ENCODE data around the gene SNX13.

The SNX13 gene

DNA sequence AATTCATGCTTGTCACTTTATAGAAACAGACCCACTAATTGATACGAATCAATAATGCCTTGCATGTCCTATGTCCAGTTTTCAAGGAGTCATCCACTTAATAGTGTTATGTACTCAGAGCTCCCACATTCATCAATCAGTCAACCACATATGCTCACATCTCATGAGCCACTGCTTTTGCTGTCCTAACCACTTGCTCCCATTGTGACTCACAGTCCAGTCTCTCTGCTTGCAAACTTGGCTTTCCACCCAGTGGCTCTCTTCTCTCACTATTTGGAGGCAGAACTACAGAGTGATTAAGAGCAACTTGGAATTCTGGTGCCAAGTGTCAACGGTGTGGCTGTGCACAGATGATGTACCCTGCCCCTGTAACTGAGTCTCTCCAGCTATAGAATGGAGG lies 166.0 kb downstream of the SNX13 start:
- Histone ChIP-seq H3K27ac (ENCODE audit: low read depth, low read length) (no peak overlapping the region), H3K4me1 (ENCODE audit: control insufficient read depth in 5 of 5, insufficient read depth in 5 of 5, low read length in 5 of 5) (no peaks in the 10 kb centered on the region), H3K36me3 (ENCODE audit: control insufficient read depth in 5 of 5, insufficient read depth in 5 of 5, low read length in 5 of 5) (no peaks in the 10 kb centered on the region), H3K27me3 (ENCODE audit: control insufficient read depth in 5 of 5, insufficient read depth in 4 of 5, low read length in 5 of 5) (no peaks in the 10 kb centered on the region), H3K4me3 (ENCODE audit: low read depth in 1 of 5, low read length in 5 of 5) (no peak overlapping the region), H3K9ac (ENCODE audit: low read length in 5 of 5) (no peak overlapping the region), H3K9me3 (ENCODE audit: control insufficient read depth in 5 of 5, low read length in 5 of 5) (no peaks in the 10 kb centered on the region)

DNA sequence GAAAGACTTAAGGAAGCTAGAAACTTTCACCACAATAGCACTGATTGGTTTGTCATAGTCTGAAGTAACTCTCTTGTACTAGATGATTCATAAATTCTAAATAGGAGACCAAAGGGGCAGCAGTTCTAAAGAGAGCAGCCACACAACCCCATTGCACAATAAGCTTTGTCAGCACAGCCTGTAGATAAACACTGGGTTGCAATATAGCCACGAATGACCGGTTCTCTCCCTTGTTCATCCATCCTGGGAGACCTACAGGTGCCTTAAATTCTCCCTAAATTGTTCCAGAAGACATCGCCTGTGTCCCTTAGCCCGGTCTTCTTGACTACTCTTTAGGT lies 167.0 kb downstream of the SNX13 start:
- Histone ChIP-seq H3K36me3 (ENCODE audit: control insufficient read depth in 5 of 5, insufficient read depth in 5 of 5, low read length in 5 of 5) (no peaks in the 10 kb centered on the region), H3K4me3 (ENCODE audit: low read depth in 1 of 5, low read length in 5 of 5) (no peak overlapping the region), H3K9me3 (ENCODE audit: control insufficient read depth in 5 of 5, low read length in 5 of 5) (no peaks in the 10 kb centered on the region), H3K4me1 (ENCODE audit: control insufficient read depth in 5 of 5, insufficient read depth in 5 of 5, low read length in 5 of 5) (no peaks in the 10 kb centered on the region), H3K27me3 (ENCODE audit: control insufficient read depth in 5 of 5, insufficient read depth in 4 of 5, low read length in 5 of 5) (no peaks in the 10 kb centered on the region), H3K27ac (ENCODE audit: low read depth, low read length) (no peak overlapping the region), H3K9ac (ENCODE audit: low read length in 5 of 5) (no peak overlapping the region)

- H3K27ac ChIP-seq (ENCODE audit: low read depth, low read length): no peak overlapping the region
- no peaks in the 10 kb centered on the region for H3K9me3 ChIP-seq (ENCODE audit: control insufficient read depth in 5 of 5, low read length in 5 of 5)
- H3K36me3 ChIP-seq (ENCODE audit: control insufficient read depth in 5 of 5, insufficient read depth in 5 of 5, low read length in 5 of 5): no peaks in the 10 kb centered on the region
- no peak overlapping the region for H3K9ac ChIP-seq (ENCODE audit: low read length in 5 of 5)
- no peaks in the 10 kb centered on the region for H3K4me1 ChIP-seq (ENCODE audit: control insufficient read depth in 5 of 5, insufficient read depth in 5 of 5, low read length in 5 of 5)
- no peak overlapping the region for H3K4me3 ChIP-seq (ENCODE audit: low read depth in 1 of 5, low read length in 5 of 5)
- H3K27me3 ChIP-seq (ENCODE audit: control insufficient read depth in 5 of 5, insufficient read depth in 4 of 5, low read length in 5 of 5): no peaks in the 10 kb centered on the region
These were observed 167.6 kb downstream of the SNX13 start for GRCh38 chr7:17772581-17773288.

- H3K4me1 ChIP-seq (ENCODE audit: control insufficient read depth in 5 of 5, insufficient read depth in 5 of 5, low read length in 5 of 5): no peaks in the 10 kb centered on the region
- H3K27me3 ChIP-seq (ENCODE audit: control insufficient read depth in 5 of 5, insufficient read depth in 4 of 5, low read length in 5 of 5): no peaks in the 10 kb centered on the region
- no peak overlapping the region for H3K4me3 ChIP-seq (ENCODE audit: low read depth in 1 of 5, low read length in 5 of 5)
- no peak overlapping the region for H3K27ac ChIP-seq (ENCODE audit: low read depth, low read length)
- no peak overlapping the region for H3K9ac ChIP-seq (ENCODE audit: low read length in 5 of 5)
- no peaks in the 10 kb centered on the region for H3K36me3 ChIP-seq (ENCODE audit: control insufficient read depth in 5 of 5, insufficient read depth in 5 of 5, low read length in 5 of 5)
- H3K9me3 ChIP-seq (ENCODE audit: control insufficient read depth in 5 of 5, low read length in 5 of 5): no peaks in the 10 kb centered on the region
These were observed 168.3 kb downstream of the SNX13 start for GRCh38 chr7:17771901-17772408.

DNA sequence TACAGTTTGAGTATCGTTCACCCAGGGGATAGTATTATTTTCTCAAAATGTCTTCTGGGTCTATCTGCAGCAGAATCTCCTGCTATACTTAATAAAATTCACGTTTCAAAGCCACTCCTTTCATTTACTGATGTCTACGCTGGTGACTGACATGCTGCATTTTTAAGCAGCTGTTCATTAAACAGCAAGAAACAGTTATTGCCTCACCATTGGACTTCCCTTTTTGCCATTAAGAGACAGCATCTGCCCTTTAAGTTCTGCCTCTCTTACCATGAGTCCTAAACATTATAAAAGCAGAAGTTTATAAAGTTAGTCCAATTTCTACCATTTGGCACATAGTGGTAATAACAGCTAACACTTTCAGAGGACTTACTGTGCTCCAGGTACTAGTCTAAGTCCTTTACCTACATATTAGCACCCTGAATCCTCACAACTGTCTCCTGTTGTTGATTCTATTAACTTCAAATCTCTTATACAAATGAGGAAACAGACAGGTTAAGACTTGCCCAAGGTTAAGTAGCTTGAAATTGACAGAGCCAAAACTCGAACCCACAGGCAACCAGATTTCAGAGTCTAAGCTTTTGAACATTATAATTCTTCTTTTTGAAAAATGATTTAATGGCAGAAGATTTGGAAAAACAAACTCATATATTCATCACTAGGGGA lies 169.5 kb downstream of the SNX13 start:
- no peaks in the 10 kb centered on the region for H3K4me1 ChIP-seq (ENCODE audit: control insufficient read depth in 5 of 5, insufficient read depth in 5 of 5, low read length in 5 of 5)
- H3K9ac ChIP-seq (ENCODE audit: low read length in 5 of 5): no peak overlapping the region
- no peaks in the 10 kb centered on the region for H3K9me3 ChIP-seq (ENCODE audit: control insufficient read depth in 5 of 5, low read length in 5 of 5)
- H3K27me3 ChIP-seq (ENCODE audit: control insufficient read depth in 5 of 5, insufficient read depth in 4 of 5, low read length in 5 of 5): no peaks in the 10 kb centered on the region
- H3K4me3 ChIP-seq (ENCODE audit: low read depth in 1 of 5, low read length in 5 of 5): no peak overlapping the region
- H3K27ac ChIP-seq (ENCODE audit: low read depth, low read length): no peak overlapping the region
- H3K36me3 ChIP-seq (ENCODE audit: control insufficient read depth in 5 of 5, insufficient read depth in 5 of 5, low read length in 5 of 5): no peaks in the 10 kb centered on the region

- H3K36me3 ChIP-seq (ENCODE audit: control insufficient read depth in 5 of 5, insufficient read depth in 5 of 5, low read length in 5 of 5): no peaks in the 10 kb centered on the region
- no peaks in the 10 kb centered on the region for H3K4me1 ChIP-seq (ENCODE audit: control insufficient read depth in 5 of 5, insufficient read depth in 5 of 5, low read length in 5 of 5)
- H3K9me3 ChIP-seq (ENCODE audit: control insufficient read depth in 5 of 5, low read length in 5 of 5): no peaks in the 10 kb centered on the region
- H3K4me3 ChIP-seq (ENCODE audit: low read depth in 1 of 5, low read length in 5 of 5): no peak overlapping the region
- no peak overlapping the region for H3K9ac ChIP-seq (ENCODE audit: low read length in 5 of 5)
- H3K27me3 ChIP-seq (ENCODE audit: control insufficient read depth in 5 of 5, insufficient read depth in 4 of 5, low read length in 5 of 5): no peaks in the 10 kb centered on the region
- H3K27ac ChIP-seq (ENCODE audit: low read depth, low read length): no peak overlapping the region
These were observed 170.4 kb downstream of the SNX13 start for GRCh38 chr7:17769918-17770317.

DNA sequence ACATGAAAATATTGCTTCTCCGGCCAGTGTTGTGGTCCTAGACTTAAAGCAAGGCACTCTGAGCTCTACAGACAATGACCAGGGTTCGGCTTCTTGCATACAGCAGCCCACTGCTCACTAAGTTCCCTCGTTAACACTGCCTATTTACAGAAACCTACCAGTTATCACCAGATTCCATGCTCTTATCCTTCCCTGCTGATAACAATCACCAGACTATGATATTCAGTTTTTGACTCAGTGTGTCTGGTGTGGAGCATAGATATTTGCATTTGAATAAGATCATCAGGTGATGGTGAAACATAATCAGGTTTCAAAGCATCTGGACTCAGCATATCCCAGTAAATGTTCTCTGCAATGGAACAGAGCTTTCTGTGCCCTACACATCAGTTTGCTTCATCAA lies 182.3 kb downstream of the SNX13 start:
- Histone ChIP-seq H3K9ac (ENCODE audit: low read length in 5 of 5) (no peak overlapping the region), H3K27me3 (ENCODE audit: control insufficient read depth in 5 of 5, insufficient read depth in 4 of 5, low read length in 5 of 5) (no peaks in the 10 kb centered on the region), H3K4me1 (ENCODE audit: control insufficient read depth in 5 of 5, insufficient read depth in 5 of 5, low read length in 5 of 5) (no peaks in the 10 kb centered on the region), H3K27ac (ENCODE audit: low read depth, low read length) (no peak overlapping the region), H3K36me3 (ENCODE audit: control insufficient read depth in 5 of 5, insufficient read depth in 5 of 5, low read length in 5 of 5) (peaks cover 0 to 6% (median 0%) of the 10 kb centered on the region in 5 donors), H3K4me3 (ENCODE audit: low read depth in 1 of 5, low read length in 5 of 5) (no peak overlapping the region), H3K9me3 (ENCODE audit: control insufficient read depth in 5 of 5, low read length in 5 of 5) (peaks cover 0 to 9% (median 5%) of the 10 kb centered on the region in 5 donors)

DNA sequence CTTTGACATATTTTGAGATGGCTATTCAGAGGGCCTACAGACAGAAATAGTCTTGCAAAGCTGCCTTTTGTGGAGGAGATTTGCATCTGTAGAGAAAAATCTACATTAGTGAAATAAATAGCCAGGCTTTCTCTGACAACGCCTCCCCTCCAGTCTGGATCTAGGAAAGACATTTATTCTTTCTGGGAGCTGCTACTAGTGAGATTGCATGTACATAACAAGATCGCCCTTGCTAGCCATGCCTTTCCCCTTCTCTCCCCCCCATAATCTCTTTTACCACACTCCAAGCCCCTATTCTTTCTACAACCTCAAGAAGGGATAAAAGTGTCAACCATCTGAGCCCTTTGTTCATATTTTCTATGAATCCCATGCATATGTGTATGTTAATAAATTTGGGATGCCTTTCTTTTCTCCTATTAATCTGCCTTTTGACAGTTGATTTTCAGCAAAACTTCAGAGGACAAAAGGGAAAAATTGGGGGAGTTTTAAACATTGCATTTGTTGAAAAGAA lies 194.2 kb downstream of the SNX13 start:
- H3K4me3 ChIP-seq (ENCODE audit: low read depth in 1 of 5, low read length in 5 of 5): no peak overlapping the region
- no peak overlapping the region for H3K9ac ChIP-seq (ENCODE audit: low read length in 5 of 5)
- H3K27me3 ChIP-seq (ENCODE audit: control insufficient read depth in 5 of 5, insufficient read depth in 4 of 5, low read length in 5 of 5): no peaks in the 10 kb centered on the region
- no peaks in the 10 kb centered on the region for H3K9me3 ChIP-seq (ENCODE audit: control insufficient read depth in 5 of 5, low read length in 5 of 5)
- H3K4me1 ChIP-seq (ENCODE audit: control insufficient read depth in 5 of 5, insufficient read depth in 5 of 5, low read length in 5 of 5): no peaks in the 10 kb centered on the region
- H3K36me3 ChIP-seq (ENCODE audit: control insufficient read depth in 5 of 5, insufficient read depth in 5 of 5, low read length in 5 of 5): no peaks in the 10 kb centered on the region
- H3K27ac ChIP-seq (ENCODE audit: low read depth, low read length): no peak overlapping the region

DNA sequence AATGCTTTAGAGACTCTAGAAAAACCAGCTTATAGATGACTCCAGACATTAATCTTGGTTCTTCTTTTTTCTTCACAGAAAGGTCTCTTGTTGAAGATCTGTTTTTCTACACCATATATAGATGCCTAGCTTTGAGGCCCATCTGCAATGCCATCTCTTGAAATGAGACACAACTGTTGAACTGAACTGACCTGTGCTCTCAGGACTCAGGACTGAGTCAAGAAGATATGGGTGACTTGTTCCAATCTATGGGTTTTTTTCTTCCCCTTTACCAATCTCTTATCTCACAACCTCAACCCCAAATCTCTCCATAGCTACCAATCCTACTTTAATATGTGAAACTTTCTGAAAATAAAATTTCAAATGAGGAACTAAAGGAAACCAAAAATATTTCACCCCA lies 194.7 kb downstream of the SNX13 start:
- Histone ChIP-seq H3K27me3 (ENCODE audit: control insufficient read depth in 5 of 5, insufficient read depth in 4 of 5, low read length in 5 of 5) (no peaks in the 10 kb centered on the region), H3K9me3 (ENCODE audit: control insufficient read depth in 5 of 5, low read length in 5 of 5) (no peaks in the 10 kb centered on the region), H3K27ac (ENCODE audit: low read depth, low read length) (no peak overlapping the region), H3K36me3 (ENCODE audit: control insufficient read depth in 5 of 5, insufficient read depth in 5 of 5, low read length in 5 of 5) (no peaks in the 10 kb centered on the region), H3K9ac (ENCODE audit: low read length in 5 of 5) (no peak overlapping the region), H3K4me3 (ENCODE audit: low read depth in 1 of 5, low read length in 5 of 5) (no peak overlapping the region), H3K4me1 (ENCODE audit: control insufficient read depth in 5 of 5, insufficient read depth in 5 of 5, low read length in 5 of 5) (no peaks in the 10 kb centered on the region)

DNA sequence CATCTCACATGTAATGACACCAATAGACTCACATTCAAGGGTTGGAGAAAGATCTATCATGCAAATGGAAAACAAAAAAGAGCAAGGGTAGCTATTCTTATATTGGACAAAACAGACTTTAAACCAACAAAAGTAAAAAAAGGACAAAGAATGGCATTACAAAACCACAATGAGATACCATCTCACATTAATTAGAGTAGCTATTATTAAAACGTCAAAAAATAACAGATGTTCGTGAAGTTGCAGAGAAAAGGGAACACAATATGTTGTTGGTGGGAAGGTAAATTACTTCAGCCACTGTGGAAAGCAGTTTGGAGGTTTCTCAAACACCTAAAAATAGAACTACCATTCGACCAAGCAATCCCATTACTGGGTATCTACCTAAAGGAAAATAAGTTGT lies 197.0 kb downstream of the SNX13 start:
- Histone ChIP-seq H3K4me3 (ENCODE audit: low read depth in 1 of 5, low read length in 5 of 5) (no peak overlapping the region), H3K27me3 (ENCODE audit: control insufficient read depth in 5 of 5, insufficient read depth in 4 of 5, low read length in 5 of 5) (no peaks in the 10 kb centered on the region), H3K27ac (ENCODE audit: low read depth, low read length) (no peak overlapping the region), H3K9me3 (ENCODE audit: control insufficient read depth in 5 of 5, low read length in 5 of 5) (no peaks in the 10 kb centered on the region), H3K36me3 (ENCODE audit: control insufficient read depth in 5 of 5, insufficient read depth in 5 of 5, low read length in 5 of 5) (no peaks in the 10 kb centered on the region), H3K4me1 (ENCODE audit: control insufficient read depth in 5 of 5, insufficient read depth in 5 of 5, low read length in 5 of 5) (no peaks in the 10 kb centered on the region), H3K9ac (ENCODE audit: low read length in 5 of 5) (no peak overlapping the region)

Measured in subcutaneous abdominal adipose tissue (tissue), 5 donors.